PC-9 (cell line): Measurements from ENCODE around the gene IL16. TPM values are rescaled to one million over a fixed set of nuclear protein-coding genes. Genes with fewer than 3 reads are reported as not detected.

Experiments
- BruUV-seq: library from RNA; stranded (reverse); fragments of 400-500 nt; replicated peaks from 2 replicates; lab custom pipeline; 2021; lab: Mats Ljungman, UMichigan
- CTCF ChIA-PET: fragments of 300-600 bp; sonication (Branson Sonifier 250); formaldehyde crosslinking; loops from one replicate; lab custom pipeline; 2022; ENCODE audit warnings: antibody characterized with exemption; lab: Charles Lee
- POLR2A ChIA-PET: fragments of 300-600 bp; sonication (Branson Sonifier 250); formaldehyde crosslinking; loops from one replicate; lab custom pipeline; 2022; ENCODE audit warnings: antibody characterized with exemption; ENCODE audit not compliant: unreplicated experiment; lab: Charles Lee
- DNase-seq, 2 experiments: peaks; one replicate each; pipeline versions ENCODE4 v3.0.0 to v3.0.0-alpha.2; 2015 to 2022; ENCODE audit warnings: mixed read lengths in 1 of 2
- H2AFZ ChIP-seq: fragments of 200-600 bp; sonication (generic); 2 replicates; pipeline ENCODE4 v1.8.1; 2017; ENCODE audit warnings: antibody characterized with exemption
- H3F3A ChIP-seq: fragments of 200-600 bp; sonication (generic); 2 replicates; pipeline ENCODE4 v1.8.1; 2017; ENCODE audit warnings: antibody characterized with exemption, mild to moderate bottlenecking, low read depth; ENCODE audit not compliant: insufficient read depth
- H3K27ac ChIP-seq: fragments of 200-600 bp; sonication (generic); 2 replicates; pipeline ENCODE4 v1.6.1; 2016; ENCODE audit warnings: mixed run types
- H3K27me3 ChIP-seq: fragments of 200-600 bp; sonication (generic); 2 replicates; pipeline ENCODE4 v1.6.1; 2016; ENCODE audit warnings: low read depth, mixed run types; ENCODE audit not compliant: insufficient read depth
- H3K36me3 ChIP-seq: fragments of 200-600 bp; sonication (generic); 2 replicates; pipeline ENCODE4 v1.6.1; 2016; ENCODE audit warnings: low read depth, mixed run types
- H3K4me1 ChIP-seq: fragments of 200-600 bp; sonication (generic); replicated peaks from 2 replicates; pipeline ENCODE4 v1.6.1; 2016; ENCODE audit warnings: mixed run types; ENCODE audit not compliant: insufficient read depth
- H3K4me2 ChIP-seq: fragments of 200-600 bp; sonication (generic); 2 replicates; pipeline ENCODE4 v1.6.1; 2017; ENCODE audit warnings: mixed run types
- H3K4me3 ChIP-seq: fragments of 200-600 bp; sonication (generic); 2 replicates; pipeline ENCODE4 v1.6.1; 2016; ENCODE audit warnings: mixed run types
- H3K79me2 ChIP-seq: fragments of 200-600 bp; sonication (generic); 2 replicates; pipeline ENCODE4 v1.6.1; 2017; ENCODE audit warnings: low read depth, mixed run types
- H3K9me2 ChIP-seq: fragments of 200-600 bp; sonication (generic); 2 replicates; pipeline ENCODE4 v1.8.1; 2017; ENCODE audit warnings: mild to moderate bottlenecking; ENCODE audit not compliant: insufficient read depth
- H3K9me3 ChIP-seq: fragments of 200-600 bp; sonication (generic); 2 replicates; pipeline ENCODE4 v1.8.1; 2016; ENCODE audit warnings: low read depth; ENCODE audit not compliant: insufficient read depth
- H4K20me1 ChIP-seq: fragments of 200-600 bp; sonication (generic); 2 replicates; pipeline ENCODE4 v1.8.1; 2017; ENCODE audit not compliant: insufficient read depth
- EZH2 ChIP-seq: fragments of 200-600 bp; sonication (generic); IDR thresholded peaks from 2 replicates; pipeline ENCODE4 v1.8.0; 2017; ENCODE audit warnings: antibody characterized with exemption, low read depth
- intact Hi-C: fragments of 100-400 bp; cut with micrococcal nuclease; formaldehyde crosslinking; loops from one replicate; pipeline ENCODE4 v1.10.0; 2022; ENCODE audit not compliant: unreplicated experiment
- total RNA-seq: library from RNA; stranded (reverse); gene quantifications from 2 replicates; pipeline ENCODE4 v1.2.3, GENCODE V29; 2021
- TF ChIP-seq, protein P1 (sequence below): fragments of 200-600 bp; sonication (generic); conservative IDR thresholded peaks from 2 replicates; pipeline ENCODE4 v1.6.1; 2017; ENCODE audit warnings: mixed run types, antibody characterized with exemption, mild to moderate bottlenecking, moderate library complexity

IL16 gene
- total RNA-seq, 1 experiment from 2014 or later, result 0.50 TPM

DNA sequence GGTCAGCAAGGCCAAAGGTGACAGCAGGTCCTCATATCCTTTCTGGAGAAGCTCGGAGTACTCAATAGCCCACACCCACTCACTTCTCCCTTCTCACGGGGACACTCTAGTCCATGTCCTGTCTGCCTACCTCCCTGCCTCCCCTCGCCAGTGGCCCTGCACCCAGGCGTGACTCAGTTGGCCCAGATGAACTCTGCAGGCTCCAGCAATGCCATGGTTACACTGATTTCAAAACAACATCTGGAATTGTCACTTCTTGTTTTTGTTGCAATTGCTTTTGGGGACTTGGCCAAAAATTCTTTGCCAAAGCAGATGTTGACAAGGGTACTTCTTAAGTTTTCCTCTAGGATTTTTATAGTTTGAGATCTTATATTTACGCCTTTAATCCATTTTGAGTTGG, 13.0 kb downstream of the IL16 start:
- H3K27ac ChIP-seq, result no peak overlapping the region
- H3K4me3 ChIP-seq, result no peak overlapping the region
- no peaks in the 10 kb centered on the region for H3K4me1 ChIP-seq
- H4K20me1 ChIP-seq, result no peaks in the 10 kb centered on the region
- DNase-seq, result no peak
- CTCF ChIA-PET, result no interaction called here
- no peaks in the 10 kb centered on the region for H3K36me3 ChIP-seq
- intact Hi-C loops, result no loop called here
- H3K4me2 ChIP-seq, result no peak overlapping the region
- H3F3A ChIP-seq, result no peaks in the 10 kb centered on the region
- H3K79me2 ChIP-seq, result no peaks in the 10 kb centered on the region
- peaks cover 30% of the 10 kb centered on the region for H3K27me3 ChIP-seq
- no peaks in the 10 kb centered on the region for H3K9me3 ChIP-seq
- no peak overlapping the region for H2AFZ ChIP-seq
- POLR2A ChIA-PET, result no interaction called here
- H3K9me2 ChIP-seq, result no peaks in the 10 kb centered on the region
- TF ChIP-seq, protein P1, sequence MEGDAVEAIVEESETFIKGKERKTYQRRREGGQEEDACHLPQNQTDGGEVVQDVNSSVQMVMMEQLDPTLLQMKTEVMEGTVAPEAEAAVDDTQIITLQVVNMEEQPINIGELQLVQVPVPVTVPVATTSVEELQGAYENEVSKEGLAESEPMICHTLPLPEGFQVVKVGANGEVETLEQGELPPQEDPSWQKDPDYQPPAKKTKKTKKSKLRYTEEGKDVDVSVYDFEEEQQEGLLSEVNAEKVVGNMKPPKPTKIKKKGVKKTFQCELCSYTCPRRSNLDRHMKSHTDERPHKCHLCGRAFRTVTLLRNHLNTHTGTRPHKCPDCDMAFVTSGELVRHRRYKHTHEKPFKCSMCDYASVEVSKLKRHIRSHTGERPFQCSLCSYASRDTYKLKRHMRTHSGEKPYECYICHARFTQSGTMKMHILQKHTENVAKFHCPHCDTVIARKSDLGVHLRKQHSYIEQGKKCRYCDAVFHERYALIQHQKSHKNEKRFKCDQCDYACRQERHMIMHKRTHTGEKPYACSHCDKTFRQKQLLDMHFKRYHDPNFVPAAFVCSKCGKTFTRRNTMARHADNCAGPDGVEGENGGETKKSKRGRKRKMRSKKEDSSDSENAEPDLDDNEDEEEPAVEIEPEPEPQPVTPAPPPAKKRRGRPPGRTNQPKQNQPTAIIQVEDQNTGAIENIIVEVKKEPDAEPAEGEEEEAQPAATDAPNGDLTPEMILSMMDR, result no peak
- BruUV-seq, result no TSS peak

DNA sequence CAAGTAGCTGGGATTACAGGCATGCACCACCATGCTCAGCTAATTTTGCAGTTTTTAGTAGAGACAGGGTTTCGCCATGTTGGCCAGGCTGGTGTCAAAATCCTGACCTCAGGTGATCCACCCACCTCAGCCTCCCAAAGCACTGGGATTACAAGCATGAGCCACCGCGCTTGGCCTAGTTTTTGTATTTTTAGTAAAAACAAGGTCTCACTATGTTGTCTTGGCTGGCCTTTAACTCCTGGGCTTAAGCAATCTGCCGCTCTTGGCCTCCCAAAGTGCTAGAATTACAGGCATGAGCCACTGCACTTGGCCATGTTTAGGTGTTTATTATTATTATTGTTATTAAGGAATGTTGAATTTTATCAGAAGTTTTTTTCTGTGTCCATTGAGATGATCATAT, 14.7 kb downstream of the IL16 start:
- H4K20me1 ChIP-seq, result no peaks in the 10 kb centered on the region
- no peaks in the 10 kb centered on the region for H3K36me3 ChIP-seq
- peaks cover 14% of the 10 kb centered on the region for H3K27me3 ChIP-seq
- intact Hi-C loops, result no loop called here
- BruUV-seq, result no TSS peak
- no peaks in the 10 kb centered on the region for H3K9me3 ChIP-seq
- no peak overlapping the region for H3K4me2 ChIP-seq
- DNase-seq, result no peak
- CTCF ChIA-PET, result no interaction called here
- TF ChIP-seq, protein P1, result no peak
- TF ChIP-seq EZH2, result no peak
- H3K27ac ChIP-seq, result no peak overlapping the region
- no peak overlapping the region for H3K4me3 ChIP-seq
- H3K79me2 ChIP-seq, result no peaks in the 10 kb centered on the region
- no peak overlapping the region for H2AFZ ChIP-seq
- H3K9me2 ChIP-seq, result no peaks in the 10 kb centered on the region
- H3F3A ChIP-seq, result no peaks in the 10 kb centered on the region
- no peaks in the 10 kb centered on the region for H3K4me1 ChIP-seq
- POLR2A ChIA-PET, result no interaction called here

DNA sequence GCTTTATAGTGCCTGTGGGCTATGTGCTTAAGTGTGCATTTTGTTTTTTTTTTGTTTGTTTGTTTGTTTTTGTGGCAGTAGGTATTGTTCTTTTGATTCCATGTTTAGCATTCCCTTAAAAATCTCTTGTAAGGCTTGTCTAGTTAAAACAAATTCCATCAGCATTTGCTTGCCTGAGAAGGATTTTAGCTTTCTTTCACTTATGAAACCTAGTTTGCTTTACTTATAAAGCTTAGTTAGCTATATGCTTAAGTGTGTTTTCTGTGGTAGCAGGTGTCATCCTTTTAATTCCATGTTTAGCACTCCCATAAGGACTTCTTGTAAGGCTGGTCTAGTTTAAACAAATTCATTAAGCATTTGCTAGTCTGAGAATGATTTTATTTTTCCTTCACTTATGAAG, 17.3 kb downstream of the IL16 start:
- no peaks in the 10 kb centered on the region for H3K79me2 ChIP-seq
- H3K9me2 ChIP-seq, result no peaks in the 10 kb centered on the region
- no peak for DNase-seq
- TF ChIP-seq, protein P1, result no peak
- intact Hi-C loops, result no loop called here
- no peaks in the 10 kb centered on the region for H3K9me3 ChIP-seq
- POLR2A ChIA-PET, result no interaction called here
- no peak overlapping the region for H3K4me3 ChIP-seq
- no peaks in the 10 kb centered on the region for H3K4me1 ChIP-seq
- H3K27me3 ChIP-seq, result peaks cover 16% of the 10 kb centered on the region
- H2AFZ ChIP-seq, result no peak overlapping the region
- no TSS peak for BruUV-seq
- CTCF ChIA-PET, result no interaction called here
- H3K36me3 ChIP-seq, result no peaks in the 10 kb centered on the region
- H3K27ac ChIP-seq, result no peak overlapping the region
- H4K20me1 ChIP-seq, result peaks cover 2% of the 10 kb centered on the region; the same call in 1 of the 2 replicates
- no peaks in the 10 kb centered on the region for H3F3A ChIP-seq
- H3K4me2 ChIP-seq, result no peak overlapping the region
